Hepatocyte (in vitro differentiated cells): ENCODE measurements around the gene MXD4. TPM values are rescaled to one million over a fixed set of nuclear protein-coding genes. Genes with fewer than 3 reads are reported as not detected.

Experiments
- DNase-seq: peaks from one replicate; pipeline ENCODE4 v3.0.0-alpha.2; 2016; ENCODE audit warnings: low spot score
- H2AFZ ChIP-seq: fragments of 200-600 bp; sonication (generic); 2 replicates; pipeline ENCODE4 v1.6.0; 2016; ENCODE audit warnings: antibody characterized with exemption, mild to moderate bottlenecking
- H3K27ac ChIP-seq: fragments of 200-600 bp; sonication (generic); 2 replicates; pipeline ENCODE4 v1.5.1; 2016; ENCODE audit warnings: mild to moderate bottlenecking
- H3K27me3 ChIP-seq: fragments of 200-600 bp; sonication (generic); 2 replicates; pipeline ENCODE4 v1.6.1; 2016
- H3K36me3 ChIP-seq: fragments of 200-600 bp; sonication (generic); replicated peaks from 2 replicates; pipeline ENCODE4 v1.5.1; 2016; ENCODE audit warnings: low read depth; ENCODE audit not compliant: insufficient read depth
- H3K4me1 ChIP-seq: fragments of 200-600 bp; sonication (generic); 2 replicates; pipeline ENCODE4 v1.5.1; 2016; ENCODE audit warnings: mild to moderate bottlenecking, moderate library complexity; ENCODE audit not compliant: insufficient read depth
- H3K4me2 ChIP-seq: fragments of 200-600 bp; sonication (generic); 2 replicates; pipeline ENCODE4 v1.6.0; 2016
- H3K4me3 ChIP-seq: fragments of 200-600 bp; sonication (generic); 2 replicates; pipeline ENCODE4 v1.5.1; 2016; ENCODE audit warnings: mild to moderate bottlenecking
- H3K79me2 ChIP-seq: fragments of 200-600 bp; sonication (generic); 2 replicates; pipeline ENCODE4 v1.6.0; 2017; ENCODE audit warnings: mild to moderate bottlenecking
- H3K9me2 ChIP-seq: fragments of 200-600 bp; sonication (generic); replicated peaks from 2 replicates; pipeline ENCODE4 v1.6.0; 2017; ENCODE audit warnings: mild to moderate bottlenecking; ENCODE audit not compliant: insufficient read depth
- H3K9me3 ChIP-seq: fragments of 200-600 bp; sonication (generic); 2 replicates; pipeline ENCODE4 v1.5.1; 2016; ENCODE audit warnings: low read depth, mild to moderate bottlenecking
- H4K20me1 ChIP-seq: fragments of 200-600 bp; sonication (generic); 2 replicates; pipeline ENCODE4 v1.6.0; 2016; ENCODE audit warnings: mild to moderate bottlenecking; ENCODE audit not compliant: insufficient read depth, poor library complexity, severe bottlenecking
- CTCF ChIP-seq: fragments of 200-600 bp; sonication (generic); IDR thresholded peaks from 2 replicates; pipeline ENCODE4 v1.5.1; 2016; ENCODE audit warnings: antibody characterized with exemption, mild to moderate bottlenecking; ENCODE audit not compliant: poor library complexity
- EZH2 ChIP-seq: fragments of 200-600 bp; sonication (generic); IDR thresholded peaks from 2 replicates; pipeline ENCODE4 v1.6.1; 2016; ENCODE audit warnings: antibody characterized with exemption, mild to moderate bottlenecking, borderline replicate concordance
- EZH2phosphoT487 ChIP-seq: fragments of 200-600 bp; sonication (generic); IDR thresholded peaks from one replicate; pipeline ENCODE4 v1.6.1; 2018; ENCODE audit warnings: antibody characterized with exemption, mild to moderate bottlenecking, low read depth, moderate library complexity; ENCODE audit not compliant: unreplicated experiment, severe bottlenecking
- WGBS: methylation state at CpG from one replicate; pipeline ENCODE4 v1.1.6; 2016; ENCODE audit warnings: low lambda C conversion rate; ENCODE audit errors: missing lambda C conversion rate; 5-methylcytosine and 5-hydroxymethylcytosine counted together
- polyA plus RNA-seq: library from polyadenylated mRNA; unstranded; fragments of >200 nt; fragmentation: Nextera tagmentation; extraction: Ambion mirVana; gene quantifications from 2 replicates; pipeline ENCODE4 v1.2.1, GENCODE V29; 2016
- total RNA-seq: library from RNA; depleted of rRNA; stranded (reverse); fragments of >200 nt; gene quantifications from 2 replicates; pipeline ENCODE4 v1.2.3, GENCODE V29; 2014

Gene MXD4
- total and polyA plus RNA-seq, 2 experiments from 2014 or later = 56.7 to 127 TPM

DNA sequence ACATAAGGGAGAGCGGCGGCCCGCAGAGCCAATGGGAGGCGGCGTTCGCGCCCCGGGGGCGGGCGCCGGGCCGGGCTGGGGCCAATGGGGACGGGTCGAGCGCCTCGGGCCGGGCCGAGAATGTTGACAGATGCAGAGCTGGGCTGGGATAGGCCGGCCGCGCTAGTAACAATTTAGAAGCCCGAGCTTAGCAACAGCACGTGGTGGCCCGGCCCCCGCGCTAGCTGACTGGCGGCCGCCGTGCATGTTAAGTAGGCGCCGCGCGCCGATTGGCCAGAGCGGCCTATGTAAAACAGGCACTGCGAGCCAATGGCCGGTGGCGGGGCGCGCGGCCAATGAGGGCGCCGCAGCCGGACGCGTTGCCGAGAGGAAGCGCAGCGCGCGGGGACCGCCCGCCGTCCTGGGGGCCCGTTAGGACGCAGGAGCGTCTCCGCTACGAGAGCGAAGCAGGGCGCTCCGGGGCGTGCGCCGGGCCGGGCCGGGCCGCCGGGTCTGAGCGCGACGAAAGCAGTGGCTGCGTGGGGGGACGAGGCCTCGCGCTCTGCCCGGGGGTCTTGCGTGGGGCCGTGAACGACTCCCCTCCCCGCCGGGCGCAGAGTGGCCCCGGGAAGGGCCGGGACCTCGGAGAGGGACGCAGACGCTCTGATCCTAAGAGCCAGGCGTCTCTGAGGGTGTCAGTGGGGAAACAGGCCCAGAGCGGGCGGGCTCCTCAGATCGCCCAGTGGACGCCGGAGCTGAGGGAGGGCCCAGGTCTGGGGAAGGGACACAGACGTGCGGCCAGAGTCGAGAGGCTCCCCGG, 435 bp upstream of the MXD4 start:
- no peaks in the 10 kb centered on the region for H3K9me3 ChIP-seq
- H2AFZ ChIP-seq = peak overlapping the region; percentile 53
- peaks cover 39% of the 10 kb centered on the region for H4K20me1 ChIP-seq
- peak overlapping the region; percentile 83 for H3K4me2 ChIP-seq
- peak; percentile 100 for DNase-seq
- peak overlapping the region; percentile 91 for H3K27ac ChIP-seq
- no peaks in the 10 kb centered on the region for H3K27me3 ChIP-seq
- peak overlapping the region; percentile 20 for H3K4me3 ChIP-seq
- H3K79me2 ChIP-seq = peaks cover 42% of the 10 kb centered on the region
- H3K36me3 ChIP-seq = no peaks in the 10 kb centered on the region
- TF ChIP-seq EZH2phosphoT487 (no peak), EZH2 (no peak)
- H3K9me2 ChIP-seq = no peaks in the 10 kb centered on the region
- WGBS = 2% methylated on average over 85 of the region's 98 CpGs
- peaks cover 19% of the 10 kb centered on the region for H3K4me1 ChIP-seq

- H4K20me1 ChIP-seq = peaks cover 50% of the 10 kb centered on the region
- H3K79me2 ChIP-seq = peaks cover 51% of the 10 kb centered on the region
- H3K36me3 ChIP-seq = no peaks in the 10 kb centered on the region
- WGBS = 3% methylated on average over 21 of the region's 91 CpGs
- TF ChIP-seq EZH2 (no peak), CTCF (no peak), EZH2phosphoT487 (no peak)
- no peaks in the 10 kb centered on the region for H3K9me3 ChIP-seq
- peaks cover 19% of the 10 kb centered on the region for H3K4me1 ChIP-seq
- peak overlapping the region; percentile 97 for H3K4me2 ChIP-seq
- no peaks in the 10 kb centered on the region for H3K9me2 ChIP-seq
- H3K27me3 ChIP-seq = no peaks in the 10 kb centered on the region
- H2AFZ ChIP-seq = no peak overlapping the region
- H3K27ac ChIP-seq = peak overlapping the region; percentile 65
- DNase-seq = peak; percentile 83
- peak overlapping the region; percentile 90 for H3K4me3 ChIP-seq
These were observed 628 bp downstream of the MXD4 start for GRCh38 chr4:2261110-2261852.

- Histone ChIP-seq H3K4me2 (peak overlapping the region; percentile 97), H3K36me3 (no peaks in the 10 kb centered on the region), H3K4me1 (peaks cover 19% of the 10 kb centered on the region), H3K4me3 (peak overlapping the region; percentile 90), H2AFZ (no peak overlapping the region), H3K9me3 (no peaks in the 10 kb centered on the region), H3K79me2 (peaks cover 53% of the 10 kb centered on the region), H3K27me3 (no peaks in the 10 kb centered on the region), H4K20me1 (peaks cover 57% of the 10 kb centered on the region), H3K9me2 (no peaks in the 10 kb centered on the region), H3K27ac (peak overlapping the region; percentile 65)
- no peak for TF ChIP-seq CTCF
- no peak for TF ChIP-seq EZH2
- TF ChIP-seq EZH2phosphoT487 = no peak
- no peak for DNase-seq
- 63% methylated on average over 23 of the region's 23 CpGs for WGBS
These were observed 1.4 kb downstream of the MXD4 start for GRCh38 chr4:2260344-2261109.
